ENCODE results near the gene CCDC138. TPM values are rescaled to one million over a fixed set of nuclear protein-coding genes. Genes with fewer than 3 reads are reported as not detected.

Gene CCDC138
- total RNA-seq, 2 donors from 2014 or later, result 4.2 to 4.5 TPM

DNA sequence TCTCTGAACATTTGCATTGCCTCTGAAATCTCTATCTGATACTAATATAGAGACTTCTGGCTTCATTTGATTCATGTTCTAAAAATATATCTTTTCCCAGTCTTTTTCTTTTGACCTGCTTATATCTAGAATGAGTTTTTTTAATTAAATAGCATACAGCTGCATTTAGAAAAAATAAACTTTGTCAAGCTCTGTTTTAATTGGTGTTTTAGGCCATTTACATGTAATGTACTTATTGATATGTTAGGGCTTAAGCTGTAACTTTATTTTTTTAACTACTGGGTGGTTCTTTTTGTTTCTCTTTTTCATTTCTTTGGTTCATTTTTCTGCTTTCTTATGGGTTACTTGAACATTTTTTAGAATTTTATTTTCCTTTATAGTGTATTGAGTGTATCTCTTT is 54.9 kb downstream of the CCDC138 start:
- no peak for TF ChIP-seq POLR2A (IDR thresholded peaks at IDR 0.05)
- Histone ChIP-seq H3K9me3 (no peaks in the 10 kb centered on the region), H3K27ac (no peak overlapping the region), H3K4me1 (replicated peaks) (no peaks in the 10 kb centered on the region), H3K27me3 (replicated peaks; ENCODE audit: insufficient read depth) (no peaks in the 10 kb centered on the region), H3K4me3 (no peak overlapping the region), H3K36me3 (no peaks in the 10 kb centered on the region)
- DNase-seq (ENCODE audit: low spot score), result no peak
- intact Hi-C loops (cut with DNase I), result no loop called here

- DNase-seq (ENCODE audit: low spot score), result no peak
- Histone ChIP-seq H3K27me3 (replicated peaks; ENCODE audit: insufficient read depth) (no peaks in the 10 kb centered on the region), H3K27ac (no peak overlapping the region), H3K4me1 (replicated peaks) (no peaks in the 10 kb centered on the region), H3K36me3 (no peaks in the 10 kb centered on the region), H3K9me3 (no peaks in the 10 kb centered on the region), H3K4me3 (no peak overlapping the region)
- intact Hi-C loops (cut with DNase I), result no loop called here
- TF ChIP-seq CTCF (IDR thresholded peaks at IDR 0.05), result no peak
- no peak for TF ChIP-seq POLR2A (IDR thresholded peaks at IDR 0.05)
- TF ChIP-seq POLR2AphosphoS5 (IDR thresholded peaks at IDR 0.05), result no peak
Measured at GRCh38 chr2:108845923-108846322, 59.4 kb downstream of the CCDC138 start.

GRCh38 chr2:108847000-108847399 is 60.4 kb downstream of the CCDC138 start:
- no peaks in the 10 kb centered on the region for H3K4me1 ChIP-seq (replicated peaks)
- H3K9me3 ChIP-seq, result no peaks in the 10 kb centered on the region
- H3K36me3 ChIP-seq, result no peaks in the 10 kb centered on the region
- intact Hi-C loops (cut with DNase I), result no loop called here
- WGBS, result 76% methylated on average over 1 of the region's 1 CpG
- H3K27ac ChIP-seq, result no peak overlapping the region
- H3K4me3 ChIP-seq, result no peak overlapping the region
- DNase-seq (ENCODE audit: low spot score), result no peak
- no peaks in the 10 kb centered on the region for H3K27me3 ChIP-seq (replicated peaks; ENCODE audit: insufficient read depth)
- TF ChIP-seq POLR2A (IDR thresholded peaks at IDR 0.05) (no peak), CTCF (IDR thresholded peaks at IDR 0.05) (no peak), POLR2AphosphoS5 (IDR thresholded peaks at IDR 0.05) (no peak)

DNA sequence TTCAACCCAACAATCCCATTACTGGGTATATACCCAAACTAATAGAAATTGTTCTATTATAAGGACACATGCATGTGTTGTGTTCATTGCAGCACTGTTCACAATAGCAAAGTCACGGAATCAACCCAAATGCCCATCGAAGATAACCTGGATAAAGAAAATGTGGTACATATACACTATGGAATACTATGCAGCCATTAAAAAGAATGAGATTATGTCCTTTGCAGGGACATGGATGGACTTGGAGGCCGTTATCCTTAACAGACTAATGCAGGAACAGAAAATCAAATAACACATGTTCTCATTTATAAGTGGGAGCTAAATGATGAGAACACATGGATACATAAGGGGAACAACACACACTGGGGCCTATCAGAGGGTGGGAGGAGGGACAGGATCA is 65.8 kb downstream of the CCDC138 start:
- 100% methylated on average over 3 of the region's 3 CpGs for WGBS
- H3K27ac ChIP-seq, result no peak overlapping the region
- no peak overlapping the region for H3K4me3 ChIP-seq
- H3K36me3 ChIP-seq, result no peaks in the 10 kb centered on the region
- intact Hi-C loops (cut with DNase I), result no loop called here
- no peaks in the 10 kb centered on the region for H3K27me3 ChIP-seq (replicated peaks; ENCODE audit: insufficient read depth)
- no peak for TF ChIP-seq CTCF (IDR thresholded peaks at IDR 0.05)
- TF ChIP-seq POLR2AphosphoS5 (IDR thresholded peaks at IDR 0.05), result no peak
- TF ChIP-seq POLR2A (IDR thresholded peaks at IDR 0.05), result no peak
- H3K4me1 ChIP-seq (replicated peaks), result no peaks in the 10 kb centered on the region
- no peaks in the 10 kb centered on the region for H3K9me3 ChIP-seq
- no peak for DNase-seq (ENCODE audit: low spot score)

DNA sequence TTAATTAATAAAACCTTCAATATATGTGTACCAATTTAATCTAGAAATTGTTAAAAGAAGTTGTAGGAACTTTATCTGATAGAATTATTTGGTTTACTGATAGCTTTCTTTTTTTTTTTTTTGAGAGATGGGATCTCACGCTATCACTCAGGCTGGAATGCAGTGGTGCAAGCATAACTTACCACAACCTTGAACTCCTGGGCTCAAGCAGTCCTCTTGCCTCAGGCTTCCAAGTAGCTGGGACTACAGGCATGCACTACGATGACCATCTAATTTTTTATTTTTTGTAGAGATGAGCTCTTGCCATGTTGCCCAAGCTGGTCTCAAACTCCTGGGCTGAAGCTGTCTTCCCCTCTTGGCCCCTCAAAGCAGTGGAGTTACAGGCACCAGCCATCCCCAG is 66.8 kb downstream of the CCDC138 start:
- H3K4me1 ChIP-seq (replicated peaks), result no peaks in the 10 kb centered on the region
- no peaks in the 10 kb centered on the region for H3K27me3 ChIP-seq (replicated peaks; ENCODE audit: insufficient read depth)
- H3K9me3 ChIP-seq, result no peaks in the 10 kb centered on the region
- no peak for DNase-seq (ENCODE audit: low spot score)
- H3K4me3 ChIP-seq, result no peak overlapping the region
- H3K27ac ChIP-seq, result no peak overlapping the region
- intact Hi-C loops (cut with DNase I), result no loop called here
- TF ChIP-seq POLR2AphosphoS5 (IDR thresholded peaks at IDR 0.05) (no peak), POLR2A (IDR thresholded peaks at IDR 0.05) (no peak), CTCF (IDR thresholded peaks at IDR 0.05) (no peak)
- 85% methylated on average over 2 of the region's 2 CpGs for whole genome bisulfite sequencing
- no peaks in the 10 kb centered on the region for H3K36me3 ChIP-seq
